GM21423 (cell line): ENCODE measurements around the gene ELP6.
A peak's percentile ranks its signal among the peaks of the same experiment; 100 is the strongest.

Experiments used
- ATAC-seq: cut with Tn5 transposase; IDR thresholded peaks from one replicate; pipeline ENCODE4 v1.9.1; 2021; ENCODE audit warnings: mild to moderate bottlenecking, moderate library complexity; ENCODE audit not compliant: unreplicated experiment

ELP6 gene, protein sequence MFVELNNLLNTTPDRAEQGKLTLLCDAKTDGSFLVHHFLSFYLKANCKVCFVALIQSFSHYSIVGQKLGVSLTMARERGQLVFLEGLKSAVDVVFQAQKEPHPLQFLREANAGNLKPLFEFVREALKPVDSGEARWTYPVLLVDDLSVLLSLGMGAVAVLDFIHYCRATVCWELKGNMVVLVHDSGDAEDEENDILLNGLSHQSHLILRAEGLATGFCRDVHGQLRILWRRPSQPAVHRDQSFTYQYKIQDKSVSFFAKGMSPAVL

DNA sequence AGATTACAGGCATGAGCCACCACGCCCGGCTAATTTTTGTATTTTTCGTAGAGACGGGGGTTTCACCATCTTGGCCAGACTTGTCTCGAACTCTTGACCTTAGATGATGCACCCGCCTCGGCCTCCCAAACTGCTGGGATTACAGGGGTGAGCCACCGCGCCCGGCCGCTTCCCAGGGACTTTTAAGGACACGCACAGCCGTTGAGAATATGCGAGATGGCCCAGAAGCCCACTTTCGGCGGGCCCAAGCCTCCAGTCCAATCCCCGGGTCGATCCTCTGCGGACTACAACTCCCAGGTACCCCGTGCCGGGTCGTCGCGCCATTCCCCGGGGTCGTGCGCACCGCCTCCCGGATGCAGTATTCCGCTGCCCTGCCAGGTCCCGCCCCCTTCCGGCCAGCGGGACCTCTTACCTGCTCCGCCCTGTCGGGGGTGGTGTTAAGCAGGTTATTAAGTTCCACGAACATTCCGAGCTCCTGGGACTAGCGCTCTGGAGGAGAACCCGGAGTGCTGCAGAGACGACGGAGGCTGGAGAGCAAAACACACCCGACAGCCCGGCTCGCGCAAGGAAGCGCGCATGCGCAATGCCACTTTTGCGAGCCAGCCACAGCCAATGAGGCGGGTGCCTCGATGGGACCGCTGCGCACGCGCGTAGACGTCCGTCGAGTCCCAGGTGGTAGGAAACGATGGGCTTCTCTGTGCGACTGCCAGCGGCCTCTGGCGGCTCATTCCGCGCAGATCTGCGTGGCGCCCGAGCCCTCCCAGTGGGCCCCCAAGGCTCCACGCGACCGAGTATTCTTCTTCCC, at the start of gene ELP6:
ELP6 (minus strand) TSS at position 588 of the 805 bp plus-strand sequence; CDS start at position 466, 122 bp downstream.
- ATAC-seq: peak; percentile 93

DNA sequence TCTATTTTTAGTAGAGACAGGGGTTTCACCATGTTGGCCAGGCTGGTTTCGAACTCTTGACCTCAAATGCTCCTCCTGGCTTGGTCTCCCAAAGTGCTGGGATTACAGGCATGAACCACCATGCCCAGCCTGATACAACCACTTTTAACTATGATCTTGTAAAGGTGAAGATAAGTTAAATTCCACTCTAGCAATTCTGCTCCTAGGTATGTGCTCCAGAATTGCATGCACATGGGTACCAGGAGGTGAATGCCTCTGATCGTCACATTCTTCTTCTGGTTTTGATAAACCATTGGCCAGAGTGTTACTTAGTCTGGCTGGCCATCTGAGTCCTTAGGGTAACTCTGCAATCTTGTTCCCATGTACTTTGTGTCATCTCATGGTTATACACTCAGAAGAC, 42.8 kb upstream of the ELP6 start:
- ATAC-seq: no peak

DNA sequence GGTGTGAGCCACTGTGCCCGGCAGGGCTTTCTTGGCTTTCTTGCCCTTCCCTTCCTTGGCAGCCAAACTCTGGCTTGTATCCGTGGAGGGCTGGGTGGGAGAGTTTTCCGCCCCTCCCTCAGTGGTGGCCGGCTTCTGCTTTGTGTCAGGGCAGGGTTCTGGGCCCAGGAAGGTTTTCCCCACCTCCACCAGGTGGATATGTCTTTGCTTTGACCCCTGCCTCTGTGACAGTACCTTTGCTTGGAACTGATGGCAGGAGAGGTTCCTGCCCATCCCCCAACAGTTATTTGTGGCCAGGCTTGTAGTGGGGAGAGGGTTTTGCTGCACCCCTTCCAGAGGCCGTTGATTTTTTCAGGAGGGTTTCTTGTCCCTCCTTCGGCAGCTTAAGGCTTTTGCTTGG, 40.8 kb upstream of the ELP6 start:
- ATAC-seq: no peak

DNA sequence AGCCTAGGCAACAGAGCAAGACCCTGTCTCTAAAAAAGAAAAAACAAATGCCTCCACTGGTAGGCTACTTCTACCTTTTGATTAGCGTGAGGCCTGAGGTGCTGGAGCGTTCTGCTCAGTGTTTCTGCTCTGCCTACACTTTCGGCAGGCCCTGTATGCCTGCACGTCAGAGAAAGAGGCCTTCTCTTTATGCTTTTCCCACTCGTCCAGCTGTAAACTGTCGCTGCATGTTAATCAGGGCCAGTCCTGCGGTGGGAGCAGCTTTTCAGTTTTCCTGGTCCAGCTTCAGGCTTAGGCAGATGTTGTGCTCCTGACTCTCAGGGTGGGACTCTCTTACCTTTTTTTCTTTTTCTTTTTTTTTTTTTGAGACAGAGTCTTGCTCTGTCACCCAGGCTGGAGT, 39.9 kb upstream of the ELP6 start:
- ATAC-seq: no peak

DNA sequence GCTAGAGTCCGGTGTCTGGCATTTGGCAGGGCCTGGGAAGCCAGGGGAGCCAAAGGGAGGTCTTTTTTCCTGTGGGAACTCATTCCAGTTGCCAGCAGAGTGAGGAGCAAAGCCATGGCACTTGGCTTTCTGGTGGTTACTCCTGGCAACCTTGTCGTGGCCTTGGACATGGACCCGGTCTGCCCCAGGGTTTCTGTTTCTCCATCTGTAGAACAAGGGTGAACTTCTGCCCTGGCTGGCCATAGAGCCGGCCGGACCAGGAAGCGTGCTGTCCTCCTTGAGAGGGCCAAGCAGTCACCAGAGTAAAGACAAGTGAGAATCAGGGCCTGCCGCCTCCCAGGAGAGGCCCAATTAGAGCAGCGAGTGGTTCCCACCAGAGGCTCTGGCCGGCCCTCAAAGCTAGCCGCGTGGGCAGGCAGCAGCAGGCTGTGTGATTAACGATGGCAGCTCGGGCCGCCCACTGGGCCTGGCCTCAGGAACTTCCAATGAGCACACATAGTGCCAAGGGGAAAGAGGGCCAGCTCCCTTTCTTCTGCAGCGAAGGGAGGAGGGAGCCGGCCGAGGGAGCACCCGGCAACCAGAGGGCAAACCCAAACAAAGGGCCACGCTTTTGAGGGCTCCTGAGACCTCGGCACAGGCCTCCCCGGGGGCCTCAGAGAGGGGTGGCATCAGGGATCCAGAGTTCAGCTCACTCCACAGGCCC, 29.1 kb upstream of the ELP6 start:
- ATAC-seq: no peak

DNA sequence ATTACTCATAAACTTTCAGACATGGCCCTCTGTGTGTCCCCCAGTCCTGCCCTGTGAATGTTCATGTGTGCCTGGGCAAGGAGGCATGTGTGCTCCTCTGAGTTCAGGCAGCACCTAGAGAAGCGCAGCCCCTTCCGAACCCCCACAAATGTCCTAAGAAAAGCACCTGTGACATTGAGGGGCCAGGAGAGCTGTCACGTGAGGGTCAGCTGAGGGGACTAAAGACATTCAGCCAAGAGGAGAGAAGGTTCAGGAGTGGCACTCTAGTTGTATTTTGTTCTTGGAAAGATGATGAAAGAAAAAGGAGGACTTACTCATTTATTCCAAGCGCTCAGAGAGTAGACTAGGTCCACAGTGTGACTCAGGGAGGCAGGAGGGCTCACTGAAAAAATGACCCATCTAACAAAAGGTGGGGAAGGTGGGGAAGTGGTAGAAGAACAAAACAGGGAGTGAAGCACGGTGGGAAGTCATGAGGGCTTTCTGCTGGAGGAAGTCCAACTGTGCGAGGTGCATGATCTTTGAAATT, 28.1 kb upstream of the ELP6 start:
- ATAC-seq: no peak

DNA sequence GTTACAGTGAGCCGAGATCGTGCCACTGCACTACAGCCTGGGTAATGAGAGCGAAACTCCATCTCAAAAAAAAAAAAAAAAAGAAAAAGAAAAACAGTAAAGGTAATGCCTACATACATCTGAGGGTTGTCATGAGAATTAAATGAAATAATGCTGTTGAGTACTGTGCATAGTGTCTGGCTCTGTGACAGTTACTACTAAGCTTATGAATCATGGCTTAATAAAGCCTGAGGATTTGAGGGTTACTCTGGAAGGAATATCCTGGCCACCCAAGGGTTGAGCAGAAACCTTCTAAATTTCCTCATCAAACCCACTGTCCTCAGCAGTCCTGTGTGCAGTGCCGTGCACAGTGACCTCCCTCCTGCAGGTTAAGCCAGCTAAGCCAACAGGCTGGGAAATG, 26.8 kb upstream of the ELP6 start:
- no peak for ATAC-seq

DNA sequence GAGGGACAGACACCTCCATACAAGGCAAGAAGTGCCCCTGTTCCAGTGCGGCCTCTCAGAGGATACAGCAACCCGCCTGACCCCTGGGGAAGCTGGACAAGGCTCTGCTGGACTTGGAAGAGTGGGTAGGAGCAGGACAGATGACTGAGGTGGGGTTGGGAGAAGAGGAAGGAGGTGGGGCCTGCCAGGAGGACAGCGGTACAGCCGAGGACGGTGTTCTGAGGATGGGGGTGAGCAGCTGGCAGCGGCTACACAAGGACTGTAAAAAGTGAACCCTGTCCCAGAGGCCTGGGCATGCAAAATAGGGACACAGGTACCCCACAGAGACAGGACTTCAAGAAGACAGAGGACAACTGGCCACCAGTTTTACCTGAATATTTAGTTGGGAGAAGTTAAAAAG, 23.5 kb upstream of the ELP6 start:
- ATAC-seq: no peak

DNA sequence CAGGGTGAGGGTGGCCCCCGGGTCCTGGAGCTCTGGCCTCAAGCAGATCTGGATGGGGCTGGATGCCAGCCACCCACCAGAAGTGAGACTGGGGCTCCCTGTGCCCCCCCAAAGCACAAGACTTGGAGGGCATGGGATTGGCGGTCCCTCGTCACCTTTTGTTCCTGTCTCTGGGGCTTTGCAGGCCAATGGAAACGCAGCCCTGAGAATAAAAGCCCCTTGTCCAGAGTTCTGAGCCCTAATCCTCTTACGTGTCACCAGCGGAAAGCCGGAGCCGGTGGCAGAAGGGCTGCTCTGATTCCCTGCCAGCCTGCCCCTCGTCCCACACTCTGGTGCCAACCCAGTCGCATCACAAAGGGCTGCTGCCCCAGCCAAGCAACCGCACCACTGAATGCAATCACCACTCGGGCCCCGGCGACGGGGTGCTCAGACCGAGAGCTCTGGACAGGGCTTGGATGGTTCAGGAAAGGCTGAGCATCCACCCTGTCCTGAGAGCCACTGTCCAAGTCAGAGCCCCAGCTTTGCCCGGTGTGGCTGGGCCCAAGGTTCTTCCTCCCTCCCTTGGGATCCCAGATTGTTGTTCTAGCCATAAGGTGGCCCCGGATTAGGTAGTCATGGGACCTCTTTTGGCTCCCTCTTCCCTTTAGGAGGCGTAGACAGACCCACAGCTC, 22.8 kb upstream of the ELP6 start:
- ATAC-seq: no peak

DNA sequence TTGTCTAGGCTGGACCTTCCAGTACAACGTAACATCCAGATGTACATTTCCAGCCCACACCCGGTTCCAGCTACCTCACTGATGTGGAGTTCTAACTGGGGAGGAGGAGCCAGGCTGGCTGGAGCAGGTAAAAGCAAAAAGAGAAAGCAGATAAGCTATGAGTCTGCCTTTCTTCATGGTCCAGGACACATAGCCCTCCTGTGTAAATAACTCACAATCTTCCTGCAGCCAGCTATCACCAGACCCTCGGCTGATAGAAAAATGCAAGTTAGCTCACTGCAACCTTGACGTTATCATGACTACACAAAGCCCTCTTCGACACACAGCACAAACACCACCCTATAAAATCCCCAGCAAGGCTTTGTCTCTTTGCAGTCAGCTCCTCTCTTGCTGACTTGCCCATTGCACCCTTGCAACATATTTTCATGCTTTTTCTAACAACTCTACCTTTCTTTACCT, 20.5 kb upstream of the ELP6 start:
- no peak for ATAC-seq

DNA sequence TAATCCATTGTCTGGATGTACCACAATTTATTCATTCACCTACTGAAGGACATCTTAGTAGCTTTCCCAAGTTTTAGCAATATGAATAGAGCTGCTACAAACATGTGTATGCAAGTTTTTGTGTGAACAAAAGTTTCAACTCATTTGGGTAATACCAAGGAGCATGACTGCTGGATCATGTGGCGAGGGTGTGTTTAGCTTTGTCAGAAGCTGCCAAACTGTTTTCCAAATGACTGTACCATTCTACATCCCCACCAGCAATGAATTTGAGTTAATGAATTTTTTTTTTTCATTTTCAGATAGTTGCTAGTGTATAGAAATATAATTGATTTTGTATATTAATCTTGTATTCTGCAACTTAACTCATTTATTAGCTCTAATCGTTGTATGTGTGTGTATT, 20.0 kb upstream of the ELP6 start:
- no peak for ATAC-seq

DNA sequence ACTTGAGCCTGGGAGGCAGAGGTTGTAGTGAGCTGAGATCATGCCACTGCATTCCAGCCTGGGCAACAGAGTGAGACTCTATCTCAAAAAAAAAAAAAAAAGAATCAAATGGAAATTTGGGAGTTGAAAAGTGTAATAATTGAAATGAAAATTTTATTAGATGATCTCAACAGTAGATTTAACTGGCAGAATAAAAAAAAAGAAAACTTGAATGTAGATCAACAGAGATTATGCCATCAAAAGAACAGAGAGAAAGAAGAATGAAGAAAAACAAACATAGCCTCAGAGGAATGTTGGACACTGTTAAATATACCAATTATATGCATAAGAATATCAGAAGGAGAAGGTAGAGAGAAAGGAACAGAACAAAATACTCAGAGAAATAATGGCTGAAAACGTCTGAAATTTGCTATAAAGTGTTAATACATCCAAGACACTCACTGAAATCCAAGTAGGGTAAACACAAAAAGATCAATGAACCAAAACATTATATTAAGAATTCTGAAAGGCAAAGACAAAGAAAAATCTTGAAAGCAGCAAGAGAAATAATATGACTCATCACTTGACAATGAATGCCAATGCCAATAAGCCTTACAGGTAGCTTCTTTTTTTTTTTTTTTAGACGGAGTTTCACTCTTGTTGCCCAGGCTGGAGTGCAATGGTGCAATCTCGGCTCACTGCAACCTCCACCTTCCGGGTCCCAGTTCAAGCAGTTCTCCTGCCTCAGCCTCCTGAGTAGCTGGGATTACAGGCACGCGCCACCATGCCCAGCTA, 14.6 kb upstream of the ELP6 start:
- ATAC-seq: no peak

DNA sequence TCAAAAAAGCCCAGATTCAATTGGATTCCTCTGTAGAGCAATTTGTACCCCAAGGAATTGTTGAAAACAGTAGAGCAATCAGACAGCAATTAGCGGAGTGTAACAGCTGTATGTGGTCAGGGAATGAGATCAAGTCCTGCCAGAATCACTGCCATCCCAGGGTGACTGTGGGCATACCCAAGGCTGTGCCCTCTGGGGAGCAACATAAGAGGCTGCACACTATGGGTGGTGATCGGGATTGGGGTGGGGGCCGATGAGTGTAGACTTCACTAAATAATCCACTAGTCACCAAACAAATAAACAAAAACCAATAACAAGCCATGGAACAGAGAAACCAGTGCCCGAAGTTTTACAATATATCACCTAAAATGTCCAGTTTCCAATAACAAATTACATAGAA, 12.1 kb upstream of the ELP6 start:
- ATAC-seq: no peak

DNA sequence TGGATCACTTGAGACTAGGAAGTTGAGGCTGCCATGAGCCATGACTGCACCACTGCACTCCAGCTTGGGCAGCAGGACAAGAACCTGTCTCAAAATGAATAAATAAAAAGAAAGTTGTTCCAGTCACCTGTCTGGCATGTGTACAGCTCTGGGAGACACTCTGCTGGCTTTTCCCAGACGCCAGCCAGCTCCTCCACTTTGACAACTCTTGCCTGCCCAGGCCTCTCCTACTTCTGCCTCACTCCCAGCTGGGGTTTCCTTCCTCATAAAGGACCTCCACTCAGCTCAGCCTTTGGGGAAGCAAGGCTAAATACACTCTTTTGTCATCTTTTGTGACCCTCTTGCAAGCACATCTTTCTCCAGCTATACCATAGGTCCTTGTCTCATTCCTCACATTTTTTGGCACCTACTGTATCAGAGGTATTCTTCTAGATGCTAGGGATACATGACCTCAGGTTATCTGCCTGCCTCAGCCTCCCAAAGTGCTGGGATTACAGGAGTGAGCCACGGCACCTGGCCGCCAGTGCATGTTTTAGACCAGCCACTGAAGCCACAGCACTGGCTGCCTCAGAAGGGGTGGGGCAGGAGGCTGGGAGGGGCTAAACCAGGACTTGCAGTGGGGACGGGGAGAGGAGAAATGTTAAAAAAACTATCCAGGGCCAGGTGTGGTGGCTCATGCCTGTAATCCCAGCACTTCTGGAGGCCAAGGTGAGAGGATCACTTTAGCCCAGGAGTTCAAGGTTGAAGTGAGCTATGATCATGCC, 10.0 kb upstream of the ELP6 start:
- no peak for ATAC-seq

DNA sequence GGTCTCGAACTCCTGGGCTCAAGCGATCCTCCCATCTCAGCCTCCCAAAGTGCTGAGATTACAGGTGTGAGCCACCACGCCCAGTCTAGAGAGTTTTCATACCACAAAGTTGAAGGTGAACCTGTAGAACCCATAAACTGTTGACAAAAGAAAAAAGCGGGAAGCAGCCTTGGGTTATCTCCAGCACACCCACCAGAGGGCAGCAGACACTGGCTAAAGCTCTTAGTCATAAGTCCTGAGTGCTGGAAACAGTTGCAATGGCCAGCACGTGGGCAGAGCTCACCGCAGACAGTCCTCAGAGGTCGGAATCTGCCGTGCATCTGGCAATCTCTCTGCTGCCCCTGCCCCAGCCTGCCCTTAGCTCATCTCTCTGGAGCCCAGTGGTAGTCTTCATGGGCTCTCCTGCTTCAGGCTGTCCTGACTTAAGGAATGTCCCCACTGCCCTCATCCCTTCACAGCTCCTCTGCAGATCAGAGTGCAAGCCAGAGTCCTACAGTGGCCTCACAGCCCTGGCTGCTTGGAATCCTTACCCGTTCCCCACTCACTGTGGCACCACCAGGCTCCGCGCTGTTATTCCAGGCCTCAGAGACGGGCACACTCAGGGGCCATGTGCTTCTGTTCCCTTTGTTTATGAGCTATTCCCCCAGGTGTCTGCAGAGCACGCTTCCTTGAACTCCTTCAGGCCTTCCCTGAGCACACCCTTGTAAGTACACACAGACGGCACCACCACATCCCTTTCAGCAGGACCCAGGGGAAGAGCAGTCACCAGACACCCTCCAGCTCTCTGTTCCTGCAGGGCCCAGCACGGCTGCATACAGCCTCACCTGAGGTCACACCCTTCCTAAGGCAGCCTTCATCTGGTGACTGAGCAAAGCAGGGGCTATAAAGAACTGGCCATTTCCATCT, 8.8 kb upstream of the ELP6 start:
- peak; percentile 83 for ATAC-seq

DNA sequence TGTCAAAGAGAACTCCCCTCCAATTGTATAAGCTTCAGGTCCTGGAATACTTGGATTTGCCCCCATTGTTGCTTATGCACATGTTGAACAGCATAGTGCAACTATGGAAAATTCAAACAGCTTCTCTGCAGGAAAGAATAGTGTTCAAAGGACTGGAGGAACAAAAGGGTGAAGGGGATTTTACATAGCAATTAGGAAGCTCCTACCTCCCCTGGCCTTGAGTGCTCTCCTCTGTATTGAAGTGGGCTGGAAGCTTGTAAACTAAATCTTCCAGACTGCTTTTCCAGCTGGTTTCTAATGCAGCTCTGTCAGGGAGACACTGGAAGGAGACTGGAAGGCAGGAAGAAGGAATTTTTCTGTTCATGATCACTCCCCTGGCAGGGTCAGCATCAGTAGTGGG, 7.2 kb upstream of the ELP6 start:
- no peak for ATAC-seq

DNA sequence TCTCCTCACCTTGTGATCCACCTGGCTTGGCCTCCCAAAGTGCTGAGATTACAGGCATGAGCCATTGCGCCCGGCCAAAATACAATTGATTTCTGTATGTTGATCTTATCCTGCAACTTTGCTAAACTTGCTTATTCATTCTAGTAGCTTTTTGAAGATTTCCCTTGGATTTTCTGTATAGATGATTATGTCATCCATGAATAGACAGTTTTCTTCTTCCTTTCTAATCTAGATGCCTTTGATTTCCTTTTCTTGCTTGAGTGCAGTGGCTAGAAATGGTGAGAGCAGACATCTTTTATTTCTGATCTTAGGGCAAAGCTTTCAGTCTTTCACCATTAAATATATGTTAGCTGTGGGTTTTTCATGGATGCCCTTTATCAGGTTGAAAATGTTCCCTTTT, 4.4 kb upstream of the ELP6 start:
- ATAC-seq: no peak

DNA sequence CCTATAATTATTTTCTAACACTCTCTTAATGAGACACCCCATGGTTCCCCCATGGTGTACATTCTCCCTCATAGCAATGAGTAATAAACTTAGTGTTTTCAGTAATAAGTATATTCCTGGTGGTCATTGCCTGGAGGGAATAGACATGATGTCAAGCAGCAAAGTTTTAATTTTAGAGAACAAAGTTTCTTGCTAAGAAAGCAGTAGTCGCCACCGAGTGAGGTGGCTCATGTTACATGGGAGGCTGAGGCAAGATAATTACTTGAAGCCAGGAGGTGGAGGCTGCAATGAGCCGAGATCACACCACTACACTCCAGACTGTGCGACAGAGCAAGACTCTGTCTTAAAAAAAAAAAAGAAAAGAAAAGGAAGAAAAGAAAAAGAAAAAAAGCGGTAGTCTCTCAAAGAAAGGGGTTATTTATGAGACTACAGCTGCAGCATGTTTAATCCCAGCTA, 2.4 kb upstream of the ELP6 start:
- no peak for ATAC-seq
